K562 (cell line): ENCODE measurements around the gene NAPA. TPM values are rescaled to one million over a fixed set of nuclear protein-coding genes. Genes with fewer than 3 reads are reported as not detected.
A peak's percentile ranks its signal among the peaks of the same experiment; 100 is the strongest.

Source experiments
- ATF4 ChIP-seq: fragments of 450-650 bp; formaldehyde crosslinking; IDR thresholded peaks from 2 replicates; pipeline ENCODE4 v1.4.0; 2022; ENCODE audit warnings: mild to moderate bottlenecking, moderate library complexity
- CEBPG ChIP-seq, 3 experiments: fragments of 200-800 bp in 1 of 3; sonication (Bioruptor generic) in 1 of 3; sonication (generic) in 1 of 3; formaldehyde crosslinking in 1 of 3; IDR thresholded peaks in 2 of 3; conservative IDR thresholded peaks in 1 of 3; 2 replicates each; pipeline versions ENCODE4 v1.6.1 to v1.8.0; 2016 to 2022; ENCODE audit warnings: missing compliant biosample characterization in 2 of 3, missing genetic modification characterization in 2 of 3, mild to moderate bottlenecking in 1 of 3, missing genetic modification reagents in 1 of 3
- ESRRA ChIP-seq: fragments of 450-650 bp; IDR thresholded peaks from 2 replicates; pipeline ENCODE4 v1.6.1; 2014; ENCODE audit warnings: low read depth, mild to moderate bottlenecking, moderate library complexity, borderline replicate concordance
- FOXP1 ChIP-seq: sonication (generic); formaldehyde crosslinking; IDR thresholded peaks from 2 replicates; pipeline ENCODE4 v1.8.0; 2022; ENCODE audit warnings: mild to moderate bottlenecking, missing genetic modification reagents
- HEY1 ChIP-seq: fragments of 250-450 bp; sonication (Bioruptor Pico); IDR thresholded peaks from 2 replicates; pipeline ENCODE4 v1.5.0; 2020; ENCODE audit warnings: mild to moderate bottlenecking, moderate library complexity, borderline replicate concordance
- IRF9 ChIP-seq: fragments of 450-650 bp; IDR thresholded peaks from 2 replicates; pipeline ENCODE4 v1.6.1; 2016; ENCODE audit warnings: missing biosample characterization, missing genetic modification characterization
- PML ChIP-seq: IDR thresholded peaks from 2 replicates; pipeline ENCODE4 v1.6.1; 2012; ENCODE audit warnings: low read length, inconsistent platforms
- RBM15 ChIP-seq: fragments of 200-400 bp; formaldehyde crosslinking; IDR thresholded peaks from 2 replicates; pipeline ENCODE4 v1.6.1; 2018; ENCODE audit warnings: mild to moderate bottlenecking, low read length, moderate library complexity; ENCODE audit not compliant: insufficient read depth
- SMARCC2 ChIP-seq: fragments of 450-650 bp; IDR thresholded peaks from 2 replicates; pipeline ENCODE4 v1.6.1; 2017; ENCODE audit warnings: antibody characterized with exemption, moderate library complexity, mild to moderate bottlenecking, low read depth
- SOX6 ChIP-seq: fragments of 450-650 bp; IDR thresholded peaks from 2 replicates; pipeline ENCODE4 v1.6.1; 2014; ENCODE audit warnings: mild to moderate bottlenecking
- ZBTB40 ChIP-seq, 2 experiments: fragments of 450-650 bp in 1 of 2; sonication (generic) in 1 of 2; formaldehyde crosslinking in 1 of 2; IDR thresholded peaks; 2 replicates each; pipeline versions ENCODE4 v1.7.1 to v1.9.0; 2016 to 2022; ENCODE audit warnings: inconsistent platforms in 1 of 2, mild to moderate bottlenecking in 1 of 2, missing genetic modification reagents in 1 of 2
- polyA plus RNA-seq, 8 experiments: library from polyadenylated mRNA; depleted of rRNA in 4 of 8; stranded (reverse) in 5 of 8; unstranded in 3 of 8; fragments of >200 nt; fragmentation: Nextera tagmentation in 2 of 8; fragmentation: Illumina TruSeq in 1 of 8; extraction: Ambion mirVana in 2 of 8; extraction: Trizol in 1 of 8; gene quantifications; 2 replicates each; pipeline versions ENCODE4 v1.2.1 to v1.2.3, GENCODE V29; 2011 to 2014; ENCODE audit warnings: inconsistent platforms in 1 of 8, missing spikeins in 1 of 8
- total RNA-seq, 7 experiments: library from RNA; depleted of rRNA in 6 of 7; stranded (reverse); fragments of >200 nt in 6 of 7; fragmentation: Illumina TruSeq in 2 of 7; extraction: Trizol in 2 of 7; gene quantifications; 2 replicates each; pipeline versions ENCODE4 v1.2.1 to v1.2.3, GENCODE V29; 2011 to 2021; ENCODE audit warnings: low replicate concordance in 1 of 7

Gene NAPA
- total and polyA plus RNA-seq, 9 of the 15 experiments (the other 6 are each of a cell fraction or from before 2014, with no cell fraction given), result 5.4 to 98.6 (median 77.5) TPM

GRCh38 chr19:47514151-47514868 is 553 bp downstream of the NAPA start (continued):
- TF ChIP-seq ZBTB40 (IDR thresholded peaks at IDR 0.05) (peak; percentile 41; the same call in 1 of the 2 replicates), ZBTB40 (CRISPR knock-in tag; IDR thresholded peaks at IDR 0.05) (no peak), CEBPG (CRISPR knock-in tag; IDR thresholded peaks at IDR 0.05) (peak; percentile 36; the same call in 1 of the 2 replicates), CEBPG (tag; conservative IDR thresholded peaks at IDR 0.05 in 1 of 2, IDR thresholded peaks at IDR 0.05 in 1 of 2) (no peak), ATF4 (no peak), SOX6 (no peak), FOXP1 (CRISPR knock-in tag) (0 out of 2 replicates have a peak, but pooled peaks have one; percentile 10), PML (no peak), SMARCC2 (no peak), IRF9 (tag) (no peak), RBM15 (no peak), ESRRA (no peak), HEY1 (CRISPR knock-in tag) (no peak)
